Calu3 (cell line): ENCODE measurements around the gene GRB10. TPM values are rescaled to one million over a fixed set of nuclear protein-coding genes. Genes with fewer than 3 reads are reported as not detected.

ENCODE experiments used
- BruUV-seq: library from RNA; stranded (reverse); fragments of 400-500 nt; replicated peaks from 2 replicates; lab custom pipeline; 2021; lab: Mats Ljungman, UMichigan
- CTCF ChIA-PET: fragments of 300-600 bp; sonication (Branson Sonifier 250); formaldehyde crosslinking; loops from one replicate; lab custom pipeline; 2022; ENCODE audit warnings: antibody characterized with exemption; lab: Charles Lee
- DNase-seq: peaks from one replicate; pipeline ENCODE4 v3.0.0; 2022
- H3K27ac Mint-ChIP-seq: one replicate; pipeline ENCODE4 v1.8.0; 2022; ENCODE audit warnings: mixed read lengths; ENCODE audit not compliant: unreplicated experiment
- H3K27me3 Mint-ChIP-seq: one replicate; pipeline ENCODE4 v1.8.0; 2022; ENCODE audit warnings: mixed read lengths; ENCODE audit not compliant: unreplicated experiment
- H3K36me3 Mint-ChIP-seq: one replicate; pipeline ENCODE4 v1.8.0; 2022; ENCODE audit warnings: mild to moderate bottlenecking, moderate library complexity, mixed read lengths; ENCODE audit not compliant: insufficient read depth, unreplicated experiment
- H3K4me1 Mint-ChIP-seq: one replicate; pipeline ENCODE4 v1.8.0; 2022; ENCODE audit warnings: mild to moderate bottlenecking, low read depth, mixed read lengths; ENCODE audit not compliant: unreplicated experiment
- H3K4me3 Mint-ChIP-seq: one replicate; pipeline ENCODE4 v1.8.0; 2022; ENCODE audit warnings: mild to moderate bottlenecking, low read depth, moderate library complexity, mixed read lengths; ENCODE audit not compliant: unreplicated experiment
- H3K9me3 Mint-ChIP-seq: one replicate; pipeline ENCODE4 v1.8.0; 2022; ENCODE audit warnings: low read depth, mixed read lengths; ENCODE audit not compliant: unreplicated experiment
- CTCF ChIP-seq: fragments of 200-600 bp; IDR thresholded peaks from one replicate; pipeline ENCODE4 v1.8.0; 2022; ENCODE audit warnings: antibody characterized with exemption; ENCODE audit not compliant: unreplicated experiment
- intact Hi-C: fragments of 100-400 bp; cut with micrococcal nuclease; formaldehyde crosslinking; loops from one replicate; pipeline ENCODE4 v1.10.0; 2022; ENCODE audit not compliant: unreplicated experiment
- total RNA-seq: library from RNA; stranded (reverse); gene quantifications from 2 replicates; pipeline ENCODE4 v1.2.3, GENCODE V29; 2022

GRB10 gene
- total RNA-seq, 1 experiment from 2014 or later = 90.6 TPM

DNA sequence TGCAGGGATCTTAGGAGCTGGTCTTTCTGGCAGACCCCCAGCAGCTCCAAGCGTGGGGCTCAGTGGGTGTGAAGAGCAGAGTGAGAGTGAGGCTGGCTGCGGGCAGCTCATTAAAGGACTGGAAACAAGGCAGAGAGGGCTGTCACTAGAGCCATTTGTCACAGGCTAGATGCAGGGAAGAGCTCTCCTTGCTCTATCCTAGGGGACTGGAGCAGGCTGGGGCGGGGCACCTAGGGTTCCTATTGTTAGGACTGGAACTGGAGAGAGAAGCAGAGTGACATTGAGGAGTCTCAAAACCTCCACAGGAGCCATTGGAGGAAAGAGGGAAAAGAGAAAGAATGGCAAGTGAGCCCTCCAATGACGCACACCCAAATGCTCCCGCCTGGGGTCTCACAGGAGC is 216.7 kb downstream of the GRB10 start:
- CTCF ChIA-PET = interaction anchor here (0.6 to 1.7 kb wide), 5 partner anchors 14 to 417 kb away, joined by 3 to 4 read pairs (median 3); no protein-coding TSS in a partner anchor
- intact Hi-C loops = no loop called here
- BruUV-seq = no TSS peak
- peaks cover 2% of the 10 kb centered on the region for H3K9me3 Mint-ChIP-seq
- DNase-seq = no peak
- peaks cover 26% of the 10 kb centered on the region for H3K4me1 Mint-ChIP-seq
- H3K4me3 Mint-ChIP-seq = no peak overlapping the region
- TF ChIP-seq CTCF = no peak
- H3K27ac Mint-ChIP-seq = no peak overlapping the region
- no peaks in the 10 kb centered on the region for H3K27me3 Mint-ChIP-seq
- peaks cover 7% of the 10 kb centered on the region for H3K36me3 Mint-ChIP-seq

GRCh38 chr7:50565559-50565916 is 217.2 kb downstream of the GRB10 start:
- H3K27ac Mint-ChIP-seq = peak overlapping the region; percentile 0
- DNase-seq = no peak
- BruUV-seq = no TSS peak
- CTCF ChIA-PET = interaction anchor here (0.6 to 1.7 kb wide), 6 partner anchors 14 to 417 kb away, joined by 3 to 4 read pairs (median 3); no protein-coding TSS in a partner anchor
- H3K36me3 Mint-ChIP-seq = peaks cover 7% of the 10 kb centered on the region
- H3K9me3 Mint-ChIP-seq = peaks cover 1% of the 10 kb centered on the region
- peaks cover 26% of the 10 kb centered on the region for H3K4me1 Mint-ChIP-seq
- no peaks in the 10 kb centered on the region for H3K27me3 Mint-ChIP-seq
- no peak for TF ChIP-seq CTCF
- H3K4me3 Mint-ChIP-seq = peak overlapping the region; percentile 48
- intact Hi-C loops = no loop called here

DNA sequence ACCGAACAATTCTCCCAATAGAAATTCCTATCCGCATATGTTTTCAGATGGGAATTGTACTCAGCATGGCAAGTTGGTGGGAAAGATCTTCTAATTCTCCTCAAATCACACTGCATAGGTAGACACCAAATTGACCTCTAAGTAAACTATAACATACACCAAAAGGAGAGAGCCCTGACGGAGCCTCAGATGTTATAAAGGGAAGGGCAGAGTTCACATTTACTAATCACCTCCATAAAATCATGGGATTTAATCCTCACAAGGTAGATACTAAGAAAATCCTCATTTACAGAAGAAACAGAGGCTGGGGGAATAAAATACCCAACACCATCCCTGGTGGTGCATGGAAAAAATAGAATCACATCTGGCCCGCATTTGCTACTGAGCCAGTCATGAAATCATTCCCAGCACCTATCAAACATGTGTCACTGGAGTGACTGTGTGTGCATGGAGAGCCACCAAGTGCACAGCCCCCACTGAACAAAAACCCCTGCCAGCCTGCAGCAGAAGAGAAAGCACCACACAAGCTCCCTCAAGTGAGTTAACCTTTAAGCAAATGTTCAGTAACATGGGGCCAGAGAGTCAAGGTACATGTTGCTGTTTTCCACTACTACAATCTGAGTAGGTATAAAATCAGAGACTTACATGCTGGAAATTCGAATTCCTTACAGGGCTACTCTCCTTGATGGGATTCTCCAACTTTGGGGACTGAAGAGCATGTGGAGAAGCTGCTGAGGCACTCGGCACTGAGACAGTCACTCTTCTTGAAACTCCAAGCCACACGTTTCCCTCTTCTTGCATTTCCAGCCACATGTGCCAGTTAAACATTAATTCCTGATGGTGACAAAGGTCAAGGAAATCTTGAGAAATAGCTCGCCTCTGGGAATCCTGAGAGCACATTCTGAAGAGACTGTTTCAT is 217.8 kb downstream of the GRB10 start, which contains the start of gene DDC:
DDC (minus strand) TSS at position 766 of the 919 bp plus-strand sequence. CDS start 21,320 bp downstream, outside the sequence.
- Mint-ChIP-seq H3K9me3 (no peaks in the 10 kb centered on the region), H3K27ac (peak within 1 kb of the TSS; percentile 0), H3K4me1 (peaks cover 26% of the 10 kb centered on the region), H3K27me3 (no peaks in the 10 kb centered on the region), H3K4me3 (peak within 1 kb of the TSS; percentile 48), H3K36me3 (peaks cover 7% of the 10 kb centered on the region)
- DNase-seq = peak; percentile 47
- BruUV-seq = no TSS peak
- CTCF ChIA-PET = interaction anchor here (0.9 to 1.7 kb wide), 4 partner anchors 13 to 36 kb away, joined by 3 read pairs; no protein-coding TSS in a partner anchor
- no peak for TF ChIP-seq CTCF
- intact Hi-C loops = no loop called here

DNA sequence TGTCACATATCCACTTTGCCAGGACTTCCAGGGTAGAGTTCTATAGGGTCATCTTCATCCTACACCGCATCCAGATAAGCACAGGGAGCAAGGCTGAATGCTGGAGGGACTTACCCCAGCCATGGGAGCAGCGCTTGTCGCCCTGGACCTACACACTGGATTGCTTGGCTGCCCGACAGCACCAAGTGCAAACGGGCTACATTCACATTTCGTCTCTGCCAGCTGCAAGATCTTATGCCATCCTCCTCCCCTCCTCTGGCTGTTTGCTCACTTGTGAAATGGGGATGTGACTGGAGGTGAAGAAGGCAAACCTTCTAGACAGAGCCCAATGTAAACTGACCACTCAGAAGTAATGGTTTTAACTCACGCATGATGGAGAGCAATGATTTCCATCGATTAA is 218.5 kb downstream of the GRB10 start:
- Mint-ChIP-seq H3K9me3 (no peaks in the 10 kb centered on the region), H3K27ac (peak overlapping the region; percentile 0), H3K36me3 (peaks cover 7% of the 10 kb centered on the region), H3K27me3 (no peaks in the 10 kb centered on the region), H3K4me3 (no peak overlapping the region), H3K4me1 (peaks cover 26% of the 10 kb centered on the region)
- TF ChIP-seq CTCF = no peak
- DNase-seq = no peak
- CTCF ChIA-PET = interaction anchor here (1.2 kb wide), 1 partner anchor 29 kb away, joined by 3 read pairs; no protein-coding TSS in a partner anchor
- intact Hi-C loops = no loop called here
- BruUV-seq = no TSS peak
